Colonic mucosa (tissue), 4 donors: ENCODE results near the gene SORT1. TPM values are rescaled to one million over a fixed set of nuclear protein-coding genes. Genes with fewer than 3 reads are reported as not detected.
"Not testable (repeated sequence)": the region's sequence is repeated elsewhere in the genome, so short reads cannot be mapped to it uniquely, and the experiment has no call there.

Experiments used
- DNase-seq: peaks from one replicate; pipeline ENCODE4 v3.0.0-alpha.2; 2020
- H3K27ac ChIP-seq: fragments of 200-600 bp; one replicate; pipeline ENCODE4 v1.8.0; 2021
- H3K27me3 ChIP-seq: fragments of 200-600 bp; one replicate; pipeline ENCODE4 v1.8.0; 2021
- H3K36me3 ChIP-seq: fragments of 200-600 bp; one replicate; pipeline ENCODE4 v1.8.0; 2021
- H3K4me1 ChIP-seq: fragments of 200-600 bp; one replicate; pipeline ENCODE4 v1.8.0; 2021; ENCODE audit warnings: mild to moderate bottlenecking
- H3K4me3 ChIP-seq: fragments of 200-600 bp; one replicate; pipeline ENCODE4 v1.8.0; 2021
- H3K9ac ChIP-seq, 2 donors: one replicate each; pipeline ENCODE4 v1.7.0; 2013; ENCODE audit warnings: control low read depth in 2 of 2, low read depth in 2 of 2, low read length in 2 of 2
- H3K9me3 ChIP-seq: fragments of 200-600 bp; one replicate; pipeline ENCODE4 v1.8.0; 2021
- CTCF ChIP-seq: fragments of 200-600 bp; IDR thresholded peaks from one replicate; pipeline ENCODE4 v1.8.0; 2022; ENCODE audit warnings: antibody characterized with exemption, mild to moderate bottlenecking
- intact Hi-C: fragments of 100-400 bp; cut with DNase I; formaldehyde crosslinking; loops from one replicate; pipeline ENCODE4 v1.14.1; 2022
- total RNA-seq, 2 donors: library from RNA; stranded (reverse); fragmentation: NEBNext Ultra II Directional in 1 of 2; extraction: Animal tissue kit (Norgen Biotek cat#: 25700) in 1 of 2; gene quantifications; one replicate each; pipeline ENCODE4 v1.2.1, GENCODE V29; 2021
- donor health status: healthy.
- donor health status: DM: no; HTN: no; CAD: no.
- donor health status: DM: no; HTN: no; CAD: no.

Gene SORT1
- 100 to 1,000 TPM in 1 of 2 donors, 10 to 100 TPM in 1; 76.2 to 134 TPM for total RNA-seq

GRCh38 chr1:109397581-109398342, at the start of gene SORT1:
Gene SORT1, minus strand, starts transcription at chr1:109397918. Its CDS starts 26 bp downstream, at chr1:109397892.
- peak within 1 kb of the TSS; percentile 49 for H3K4me3 ChIP-seq
- no peaks in the 10 kb centered on the region for H3K27me3 ChIP-seq
- H3K4me1 ChIP-seq = peaks cover 9% of the 10 kb centered on the region
- peak within 1 kb of the TSS; percentile 35 for H3K27ac ChIP-seq
- TF ChIP-seq CTCF = no peak
- H3K9me3 ChIP-seq = no peaks in the 10 kb centered on the region
- no peaks in the 10 kb centered on the region for H3K36me3 ChIP-seq
- intact Hi-C loops = loop anchor here (5.0 kb wide), 1 partner anchor 115 kb away; the partner anchor contains the start of gene PSRC1
- peak; percentile 86 for DNase-seq
- H3K9ac ChIP-seq = peak within 1 kb of the TSS; percentile 82 to 86

DNA sequence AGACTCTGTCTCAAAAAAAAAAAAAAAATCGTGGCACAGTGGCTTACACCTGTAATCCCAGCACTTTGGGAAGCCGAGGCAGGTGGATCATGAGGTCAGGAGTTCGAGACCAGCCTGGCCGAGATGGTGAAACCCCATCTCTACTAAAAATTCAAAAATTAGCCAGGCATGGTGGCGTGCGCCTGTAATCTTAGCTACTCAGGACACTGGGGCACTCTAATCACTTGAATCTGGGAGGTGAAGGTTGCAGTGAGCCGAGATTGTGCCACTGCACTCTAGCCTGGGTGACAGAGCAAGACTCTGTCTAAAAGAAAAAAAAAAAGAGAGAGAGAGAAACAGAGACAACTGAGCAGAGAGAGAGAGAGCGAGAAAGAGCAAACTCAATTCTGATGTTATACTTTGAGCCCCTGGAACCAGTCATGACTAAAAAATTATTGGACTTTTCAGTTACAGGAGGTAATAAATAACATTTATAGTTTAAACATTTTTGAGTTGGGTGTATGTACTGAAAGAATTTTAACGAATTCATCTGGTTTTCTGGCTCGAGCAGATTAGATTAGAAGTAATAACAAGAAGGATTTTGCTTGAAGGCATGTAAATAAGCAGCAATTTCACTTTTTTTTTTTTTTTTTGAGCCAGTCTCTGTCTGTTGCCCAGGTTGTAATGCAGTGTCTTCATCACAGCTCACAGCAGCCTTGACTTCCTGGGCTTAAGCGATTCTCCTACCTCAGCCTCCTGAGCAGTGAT, 48.4 kb upstream of the SORT1 start:
- H3K27me3 ChIP-seq, H3K36me3 ChIP-seq, intact Hi-C loops, H3K27ac ChIP-seq, H3K9me3 ChIP-seq, H3K4me3 ChIP-seq, H3K9ac ChIP-seq, H3K4me1 ChIP-seq, DNase-seq: not testable (repeated sequence)

DNA sequence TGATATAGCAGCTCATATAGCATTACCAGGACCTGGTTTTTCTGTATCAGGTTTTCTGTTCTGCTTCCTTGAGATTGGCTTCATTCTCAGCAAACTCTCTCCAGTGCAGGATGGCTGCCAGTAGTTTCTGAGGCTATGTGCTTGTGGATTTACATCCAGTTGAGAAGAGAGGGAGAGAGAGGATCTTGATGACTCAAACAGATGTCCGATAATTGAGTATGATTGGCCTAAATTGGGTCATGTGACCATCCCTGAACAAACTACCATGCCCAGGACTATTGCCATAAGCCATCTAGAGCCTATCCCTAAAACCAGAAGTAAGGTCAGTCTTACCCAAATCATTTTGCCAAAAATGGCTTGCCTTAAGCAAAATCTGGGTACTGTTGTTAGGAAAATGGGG, 46.6 kb upstream of the SORT1 start:
- DNase-seq = no peak
- Histone ChIP-seq H3K27me3 (no peaks in the 10 kb centered on the region), H3K4me3 (no peak overlapping the region), H3K27ac (no peak overlapping the region), H3K9me3 (no peaks in the 10 kb centered on the region), H3K36me3 (no peaks in the 10 kb centered on the region), H3K4me1 (no peaks in the 10 kb centered on the region), H3K9ac (no peak overlapping the region)
- TF ChIP-seq CTCF = no peak
- intact Hi-C loops = no loop called here

GRCh38 chr1:109443476-109443875, 45.8 kb upstream of the SORT1 start:
- no peak for TF ChIP-seq CTCF
- no peak overlapping the region for H3K9ac ChIP-seq
- no peaks in the 10 kb centered on the region for H3K9me3 ChIP-seq
- intact Hi-C loops = no loop called here
- H3K36me3 ChIP-seq = no peaks in the 10 kb centered on the region
- DNase-seq = no peak
- H3K27ac ChIP-seq = no peak overlapping the region
- H3K4me3 ChIP-seq = no peak overlapping the region
- H3K27me3 ChIP-seq = no peaks in the 10 kb centered on the region
- no peaks in the 10 kb centered on the region for H3K4me1 ChIP-seq

GRCh38 chr1:109441069-109441468, 43.4 kb upstream of the SORT1 start:
- Histone ChIP-seq H3K36me3 (no peaks in the 10 kb centered on the region), H3K9ac (no peak overlapping the region), H3K27me3 (no peaks in the 10 kb centered on the region), H3K9me3 (no peaks in the 10 kb centered on the region), H3K27ac (no peak overlapping the region), H3K4me3 (no peak overlapping the region), H3K4me1 (no peaks in the 10 kb centered on the region)
- TF ChIP-seq CTCF = no peak
- DNase-seq = no peak
- intact Hi-C loops = no loop called here

DNA sequence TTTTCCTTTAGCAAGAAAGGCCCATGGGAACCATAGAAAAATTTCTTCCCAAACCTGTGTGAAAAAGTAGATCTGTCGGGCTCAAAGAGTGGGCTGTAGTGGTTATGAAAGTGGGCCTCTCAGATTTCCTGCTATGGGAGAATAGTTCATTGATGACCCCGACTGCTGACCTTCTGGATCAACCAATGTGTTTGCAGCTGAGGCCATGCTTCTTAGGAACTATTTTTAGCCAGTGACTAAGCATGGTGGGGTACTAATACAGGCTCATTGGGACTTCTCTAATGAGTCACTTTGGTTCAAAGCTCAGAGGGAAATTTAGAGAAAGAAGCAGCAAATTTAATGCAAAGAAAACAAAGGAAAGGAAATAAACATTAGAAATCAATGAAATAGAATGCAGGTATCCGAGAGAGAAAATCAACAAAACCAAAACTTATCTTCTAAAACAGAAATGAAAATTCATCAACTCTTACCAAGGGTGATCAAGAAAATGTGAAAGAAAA, 41.1 kb upstream of the SORT1 start:
- Histone ChIP-seq H3K4me1 (no peaks in the 10 kb centered on the region), H3K4me3 (no peak overlapping the region), H3K36me3 (no peaks in the 10 kb centered on the region), H3K27ac (no peak overlapping the region), H3K9me3 (no peaks in the 10 kb centered on the region), H3K9ac (no peak overlapping the region), H3K27me3 (no peaks in the 10 kb centered on the region)
- TF ChIP-seq CTCF = no peak
- no peak for DNase-seq
- intact Hi-C loops = no loop called here
